Activated CD4-positive, alpha-beta memory T cell treated with anti-CD3 and anti-CD28 coated beads, Interleukin-2, amount 10 ng/mL, durations not matched to agents 7 days and 5 days (primary cell): ENCODE data around the gene SCAMP1. TPM values are rescaled to one million over a fixed set of nuclear protein-coding genes. Genes with fewer than 3 reads are reported as not detected.

Source experiments
- CTCF ChIA-PET: fragments of 350-600 bp; sonication (Branson Sonifier 250); formaldehyde crosslinking; loops from one replicate; lab custom pipeline; 2021; ENCODE audit warnings: antibody characterized with exemption, inconsistent platforms; lab: Charles Lee
- POLR2A ChIA-PET: fragments of 350-600 bp; sonication (Branson Sonifier 250); formaldehyde crosslinking; loops from one replicate; lab custom pipeline; 2021; ENCODE audit warnings: antibody characterized with exemption; lab: Charles Lee
- DNase-seq: peaks from one replicate; pipeline ENCODE4 v3.0.0-alpha.2; 2020
- H3K27ac Mint-ChIP-seq: one replicate; pipeline ENCODE4 v1.8.0; 2021; ENCODE audit warnings: mild to moderate bottlenecking, mixed read lengths
- H3K27me3 Mint-ChIP-seq: one replicate; pipeline ENCODE4 v1.8.0; 2021; ENCODE audit warnings: mixed read lengths
- H3K36me3 Mint-ChIP-seq: one replicate; pipeline ENCODE4 v1.8.0; 2021; ENCODE audit warnings: low read depth, mixed read lengths
- H3K4me1 Mint-ChIP-seq: one replicate; pipeline ENCODE4 v1.8.0; 2021; ENCODE audit warnings: mixed read lengths
- H3K4me3 Mint-ChIP-seq: one replicate; pipeline ENCODE4 v1.8.0; 2021; ENCODE audit warnings: mild to moderate bottlenecking, mixed read lengths
- H3K9me3 Mint-ChIP-seq: one replicate; pipeline ENCODE4 v1.8.0; 2021; ENCODE audit warnings: mixed read lengths
- total RNA-seq, 2 experiments: library from RNA; stranded (reverse); gene quantifications; one replicate each; pipeline ENCODE4 v1.2.3, GENCODE V29; 2021

SCAMP1 gene
- total RNA-seq, 2 experiments from 2014 or later = 22.0 to 22.3 TPM

GRCh38 chr5:78518365-78519197, 158.2 kb downstream of the SCAMP1 start:
- H3K27me3 Mint-ChIP-seq = peaks cover 41% of the 10 kb centered on the region
- POLR2A ChIA-PET = no interaction called here

GRCh38 chr5:78519198-78519941, 159.0 kb downstream of the SCAMP1 start:
- Mint-ChIP-seq H3K27me3 (peaks cover 38% of the 10 kb centered on the region), H3K36me3 (no peaks in the 10 kb centered on the region), H3K4me3 (no peak overlapping the region), H3K27ac (no peak overlapping the region), H3K4me1 (no peaks in the 10 kb centered on the region), H3K9me3 (no peaks in the 10 kb centered on the region)
- ChIA-PET POLR2A (no interaction called here), CTCF (no interaction called here)
- DNase-seq = no peak

More at GRCh38 chr5:78518365-78519197, 158.2 kb downstream of the SCAMP1 start:
- H3K4me1 Mint-ChIP-seq = no peaks in the 10 kb centered on the region
- DNase-seq = no peak
- H3K36me3 Mint-ChIP-seq = no peaks in the 10 kb centered on the region
- no peak overlapping the region for H3K4me3 Mint-ChIP-seq
- H3K9me3 Mint-ChIP-seq = no peaks in the 10 kb centered on the region
- CTCF ChIA-PET = no interaction called here
- H3K27ac Mint-ChIP-seq = no peak overlapping the region

GRCh38 chr5:78521455-78521854, 161.0 kb downstream of the SCAMP1 start:
- Mint-ChIP-seq H3K4me1 (peaks cover 13% of the 10 kb centered on the region), H3K27me3 (peaks cover 34% of the 10 kb centered on the region), H3K9me3 (no peaks in the 10 kb centered on the region), H3K4me3 (no peak overlapping the region), H3K36me3 (no peaks in the 10 kb centered on the region), H3K27ac (no peak overlapping the region)
- no peak for DNase-seq
- ChIA-PET POLR2A (no interaction called here), CTCF (no interaction called here)

GRCh38 chr5:78522476-78523260, 162.3 kb downstream of the SCAMP1 start:
- no peaks in the 10 kb centered on the region for H3K36me3 Mint-ChIP-seq
- CTCF ChIA-PET = no interaction called here
- peaks cover 28% of the 10 kb centered on the region for H3K27me3 Mint-ChIP-seq
- H3K27ac Mint-ChIP-seq = no peak overlapping the region
- peaks cover 18% of the 10 kb centered on the region for H3K4me1 Mint-ChIP-seq
- no peaks in the 10 kb centered on the region for H3K9me3 Mint-ChIP-seq
- H3K4me3 Mint-ChIP-seq = no peak overlapping the region
- POLR2A ChIA-PET = no interaction called here
- DNase-seq = no peak

- Mint-ChIP-seq H3K27me3 (peaks cover 31% of the 10 kb centered on the region), H3K4me1 (peaks cover 18% of the 10 kb centered on the region), H3K36me3 (no peaks in the 10 kb centered on the region), H3K4me3 (no peak overlapping the region), H3K9me3 (no peaks in the 10 kb centered on the region), H3K27ac (no peak overlapping the region)
- POLR2A ChIA-PET = no interaction called here
- CTCF ChIA-PET = no interaction called here
- no peak for DNase-seq
Observed at GRCh38 chr5:78523314-78524193, 163.1 kb downstream of the SCAMP1 start.

GRCh38 chr5:78526049-78526525, 165.7 kb downstream of the SCAMP1 start:
- ChIA-PET CTCF (no interaction called here), POLR2A (interaction anchor here (0.8 kb wide), 1 partner anchor 16 kb away, joined by 3 read pairs; no protein-coding TSS in a partner anchor)
- Mint-ChIP-seq H3K27me3 (peaks cover 24% of the 10 kb centered on the region), H3K36me3 (no peaks in the 10 kb centered on the region), H3K9me3 (no peaks in the 10 kb centered on the region), H3K4me1 (peaks cover 18% of the 10 kb centered on the region), H3K27ac (no peak overlapping the region), H3K4me3 (no peak overlapping the region)
- no peak for DNase-seq

- peaks cover 20% of the 10 kb centered on the region for H3K27me3 Mint-ChIP-seq
- no peaks in the 10 kb centered on the region for H3K36me3 Mint-ChIP-seq
- H3K27ac Mint-ChIP-seq = no peak overlapping the region
- ChIA-PET CTCF (no interaction called here), POLR2A (no interaction called here)
- no peaks in the 10 kb centered on the region for H3K9me3 Mint-ChIP-seq
- no peak overlapping the region for H3K4me3 Mint-ChIP-seq
- DNase-seq = no peak
- H3K4me1 Mint-ChIP-seq = peaks cover 18% of the 10 kb centered on the region
Observed at GRCh38 chr5:78527054-78527859, 166.8 kb downstream of the SCAMP1 start.

- CTCF ChIA-PET = no interaction called here
- DNase-seq = no peak
- POLR2A ChIA-PET = no interaction called here
- Mint-ChIP-seq H3K27ac (no peak overlapping the region), H3K9me3 (no peaks in the 10 kb centered on the region), H3K4me3 (no peak overlapping the region), H3K36me3 (no peaks in the 10 kb centered on the region), H3K27me3 (peaks cover 17% of the 10 kb centered on the region), H3K4me1 (peaks cover 18% of the 10 kb centered on the region)
Observed at GRCh38 chr5:78527925-78528324, 167.5 kb downstream of the SCAMP1 start.

Other genes starting within 250 kb of the SCAMP1 start
- gene AP3B1, start 65.9 kb upstream of the SCAMP1 start, total RNA-seq = 10 to 100 TPM; 40.3 to 42.7 TPM